ENCODE data around the gene MTG1.
A peak's percentile ranks its signal among the peaks of the same experiment; 100 is the strongest.
"Not testable (repeated sequence)": the region's sequence is repeated elsewhere in the genome, so short reads cannot be mapped to it uniquely, and the experiment has no call there.

The MTG1 gene

DNA sequence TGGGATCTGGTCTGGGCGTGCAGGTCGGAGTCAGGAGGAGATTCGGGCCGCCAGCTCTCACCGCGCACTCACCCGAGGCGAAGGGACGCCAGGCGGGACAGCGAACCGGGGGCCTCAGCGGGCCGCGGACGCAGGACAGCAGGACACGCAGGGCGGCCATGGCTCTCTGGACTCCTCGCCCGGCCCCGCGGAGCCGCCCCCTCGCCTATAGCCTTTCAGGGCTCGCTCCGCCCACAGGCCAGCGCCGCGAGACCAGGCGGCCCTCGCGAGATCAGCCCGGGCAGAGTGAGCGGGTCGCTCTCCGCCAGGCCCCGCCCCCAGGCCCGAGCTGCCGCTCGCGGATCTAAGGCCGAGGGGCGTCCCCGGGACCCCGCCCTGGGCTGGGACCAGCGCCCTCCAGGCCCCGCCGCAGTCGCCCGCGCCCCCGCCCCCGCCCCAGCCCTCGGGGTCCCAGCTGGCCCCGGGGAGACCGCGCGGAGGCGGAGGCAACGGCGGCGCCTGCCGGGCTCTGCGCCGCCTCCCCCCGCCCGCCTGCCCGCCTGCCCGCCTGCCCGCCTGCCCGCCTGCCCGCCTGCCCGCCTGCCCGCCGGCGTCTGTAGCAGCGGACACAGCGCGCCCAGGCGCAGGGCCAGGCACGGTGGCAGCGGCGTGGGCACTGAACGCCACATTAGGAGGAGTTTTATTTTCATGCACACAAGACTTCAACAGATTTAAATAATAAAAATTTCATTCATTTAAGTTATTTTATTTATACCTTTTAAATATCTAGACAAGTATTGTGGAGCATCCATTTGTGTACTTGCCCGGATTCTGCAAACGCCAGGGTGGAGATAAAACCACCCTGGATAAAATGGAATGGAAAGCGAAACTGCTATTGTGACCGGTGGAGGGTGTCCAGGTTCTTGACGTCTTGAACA lies 20.5 kb upstream of the MTG1 start, which contains the start of gene ECHS1:
Gene ECHS1 (minus strand): TSS at position 181 of the 917 bp plus-strand sequence. CDS start 21 bp downstream, at position 160.
- Histone ChIP-seq H2AFZ (ENCODE audit: low read length) (peak within 1 kb of the TSS; percentile 90), H3K36me3 (ENCODE audit: insufficient read depth, low read length) (peaks cover 8% of the 10 kb centered on the region; the same call in 1 of the 2 replicates), H3F3A (ENCODE audit: low read depth) (no peaks in the 10 kb centered on the region; the same call in 1 of the 2 replicates), H3K4me3 (ENCODE audit: low read length, poor library complexity, severe bottlenecking) (peak within 1 kb of the TSS; percentile 79), H3K27me3 (ENCODE audit: insufficient read depth, low read length, poor library complexity, severe bottlenecking) (no peaks in the 10 kb centered on the region), H4K20me1 (ENCODE audit: insufficient read depth, low read length, poor library complexity, severe bottlenecking) (peaks cover 6% of the 10 kb centered on the region), H3K9ac (ENCODE audit: low read depth, low read length, poor library complexity, severe bottlenecking) (peak within 1 kb of the TSS; percentile 73), H3K9me2 (replicated peaks; ENCODE audit: low read depth, low read length) (no peaks in the 10 kb centered on the region), H3K4me1 (ENCODE audit: insufficient read depth, low read length, poor library complexity, severe bottlenecking) (peaks cover 27% of the 10 kb centered on the region), H3K9me3 (ENCODE audit: insufficient read depth, low read depth, low read length) (no peaks in the 10 kb centered on the region), H3K4me2 (ENCODE audit: low read depth, low read length, poor library complexity, severe bottlenecking) (peak within 1 kb of the TSS; percentile 81), H3K79me2 (ENCODE audit: insufficient read depth, low read length) (peaks cover 19% of the 10 kb centered on the region)
- TF ChIP-seq, protein P1, sequence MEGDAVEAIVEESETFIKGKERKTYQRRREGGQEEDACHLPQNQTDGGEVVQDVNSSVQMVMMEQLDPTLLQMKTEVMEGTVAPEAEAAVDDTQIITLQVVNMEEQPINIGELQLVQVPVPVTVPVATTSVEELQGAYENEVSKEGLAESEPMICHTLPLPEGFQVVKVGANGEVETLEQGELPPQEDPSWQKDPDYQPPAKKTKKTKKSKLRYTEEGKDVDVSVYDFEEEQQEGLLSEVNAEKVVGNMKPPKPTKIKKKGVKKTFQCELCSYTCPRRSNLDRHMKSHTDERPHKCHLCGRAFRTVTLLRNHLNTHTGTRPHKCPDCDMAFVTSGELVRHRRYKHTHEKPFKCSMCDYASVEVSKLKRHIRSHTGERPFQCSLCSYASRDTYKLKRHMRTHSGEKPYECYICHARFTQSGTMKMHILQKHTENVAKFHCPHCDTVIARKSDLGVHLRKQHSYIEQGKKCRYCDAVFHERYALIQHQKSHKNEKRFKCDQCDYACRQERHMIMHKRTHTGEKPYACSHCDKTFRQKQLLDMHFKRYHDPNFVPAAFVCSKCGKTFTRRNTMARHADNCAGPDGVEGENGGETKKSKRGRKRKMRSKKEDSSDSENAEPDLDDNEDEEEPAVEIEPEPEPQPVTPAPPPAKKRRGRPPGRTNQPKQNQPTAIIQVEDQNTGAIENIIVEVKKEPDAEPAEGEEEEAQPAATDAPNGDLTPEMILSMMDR (conservative IDR thresholded peaks at IDR 0.05; ENCODE audit: low read length) = no peak
- TF ChIP-seq EZH2phosphoT487 (IDR thresholded peaks at IDR 0.05; ENCODE audit: borderline replicate concordance) = no peak

DNA sequence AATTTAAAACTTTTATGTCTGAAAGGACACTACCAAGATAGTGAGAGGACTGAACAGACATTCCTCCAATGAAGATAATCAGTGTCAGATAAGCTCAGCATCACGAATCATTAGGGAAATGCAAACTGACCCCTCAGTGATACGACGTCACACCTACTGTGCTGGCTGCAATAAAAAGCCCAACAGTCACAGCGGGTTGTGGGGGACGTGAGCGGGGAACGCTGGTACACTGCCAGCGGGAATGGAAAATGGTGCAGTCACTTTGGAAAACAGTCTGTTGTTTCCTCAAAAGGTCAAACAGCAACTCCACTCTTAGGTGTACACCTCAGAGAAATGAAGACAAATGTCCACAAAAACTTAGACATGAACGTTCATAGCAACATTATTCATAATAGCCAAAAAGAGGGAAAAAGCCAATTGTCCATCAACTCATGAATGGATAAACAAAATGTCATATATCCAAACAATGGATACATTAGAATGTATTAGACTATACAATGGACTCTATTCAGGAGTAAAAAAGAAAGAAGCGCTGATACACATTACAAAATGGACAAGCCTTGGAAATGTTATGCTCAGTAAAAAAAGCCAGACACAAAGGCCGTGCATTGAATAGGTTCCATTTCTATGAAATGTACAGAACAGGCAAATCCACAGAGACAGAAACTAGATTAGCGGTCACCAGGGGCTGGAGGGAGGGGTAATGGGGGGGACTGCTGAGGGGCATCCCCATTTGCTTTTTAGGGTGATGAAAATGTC lies 18.4 kb upstream of the MTG1 start:
- Histone ChIP-seq H3K36me3 (ENCODE audit: insufficient read depth, low read length) (no peaks in the 10 kb centered on the region), H3K4me1 (ENCODE audit: insufficient read depth, low read length, poor library complexity, severe bottlenecking) (peaks cover 25% of the 10 kb centered on the region), H3K4me2 (ENCODE audit: low read depth, low read length, poor library complexity, severe bottlenecking) (no peak overlapping the region), H3K4me3 (ENCODE audit: low read length, poor library complexity, severe bottlenecking) (no peak overlapping the region), H3K9me3 (ENCODE audit: insufficient read depth, low read depth, low read length) (no peaks in the 10 kb centered on the region), H3F3A (ENCODE audit: low read depth) (no peaks in the 10 kb centered on the region; the same call in 1 of the 2 replicates), H3K9me2 (replicated peaks; ENCODE audit: low read depth, low read length) (no peaks in the 10 kb centered on the region), H3K9ac (ENCODE audit: low read depth, low read length, poor library complexity, severe bottlenecking) (no peak overlapping the region), H3K27me3 (ENCODE audit: insufficient read depth, low read length, poor library complexity, severe bottlenecking) (no peaks in the 10 kb centered on the region), H2AFZ (ENCODE audit: low read length) (no peak overlapping the region), H3K79me2 (ENCODE audit: insufficient read depth, low read length) (peaks cover 16% of the 10 kb centered on the region), H4K20me1 (ENCODE audit: insufficient read depth, low read length, poor library complexity, severe bottlenecking) (peaks cover 6% of the 10 kb centered on the region)
- no peak for TF ChIP-seq EZH2phosphoT487 (IDR thresholded peaks at IDR 0.05; ENCODE audit: borderline replicate concordance)
- TF ChIP-seq, protein P1 (conservative IDR thresholded peaks at IDR 0.05; ENCODE audit: low read length) = no peak

DNA sequence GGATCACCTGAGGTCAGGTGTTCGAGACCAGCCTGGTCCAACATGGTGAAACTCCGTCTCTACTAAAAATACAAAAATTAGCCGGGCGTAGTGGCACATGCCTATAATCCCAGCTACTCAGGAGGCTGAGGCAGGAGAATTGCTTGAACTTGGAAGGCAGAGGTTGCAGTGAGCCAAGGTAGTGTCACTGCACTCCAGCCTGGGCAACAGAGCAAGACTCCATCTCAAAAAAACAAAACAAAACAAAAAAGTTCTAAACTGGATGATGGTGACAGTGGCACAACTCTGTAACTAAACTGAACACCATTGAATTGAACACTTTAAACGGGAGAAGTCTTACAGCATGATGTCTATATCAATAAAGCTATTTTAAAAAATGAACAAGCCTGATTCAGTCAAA lies 17.8 kb upstream of the MTG1 start:
- H3K4me2 ChIP-seq (ENCODE audit: low read depth, low read length, poor library complexity, severe bottlenecking); H3K4me3 ChIP-seq (ENCODE audit: low read length, poor library complexity, severe bottlenecking); H3K9me2 ChIP-seq (replicated peaks; ENCODE audit: low read depth, low read length); H2AFZ ChIP-seq (ENCODE audit: low read length); H3F3A ChIP-seq (ENCODE audit: low read depth); H4K20me1 ChIP-seq (ENCODE audit: insufficient read depth, low read length, poor library complexity, severe bottlenecking); H3K9ac ChIP-seq (ENCODE audit: low read depth, low read length, poor library complexity, severe bottlenecking); H3K9me3 ChIP-seq (ENCODE audit: insufficient read depth, low read depth, low read length); H3K27me3 ChIP-seq (ENCODE audit: insufficient read depth, low read length, poor library complexity, severe bottlenecking); H3K36me3 ChIP-seq (ENCODE audit: insufficient read depth, low read length): not testable (repeated sequence)
- peaks cover 14% of the 10 kb centered on the region for H3K79me2 ChIP-seq (ENCODE audit: insufficient read depth, low read length)
- H3K4me1 ChIP-seq (ENCODE audit: insufficient read depth, low read length, poor library complexity, severe bottlenecking) = peaks cover 25% of the 10 kb centered on the region

Data from Loucy (cell line).